ENCODE data around the gene NCLN. TPM values are rescaled to one million over a fixed set of nuclear protein-coding genes. Genes with fewer than 3 reads are reported as not detected.

The NCLN gene
- total RNA-seq, 3 donors from 2014 or later: 21.1 to 34.7 (median 25.3) TPM

GRCh38 chr19:3175781-3176714, 9.7 kb upstream of the NCLN start:
- H3K4me1 ChIP-seq: no peaks in the 10 kb centered on the region
- no peaks in the 10 kb centered on the region for H3K27me3 ChIP-seq
- no peaks in the 10 kb centered on the region for H3K36me3 ChIP-seq
- no peaks in the 10 kb centered on the region for H3K9me3 ChIP-seq
- peak in 1 of 2 donors; percentile 55 for DNase-seq (ENCODE audit: low spot score in 2 of 2)
- peak overlapping the region; percentile 38 to 41 for H3K27ac ChIP-seq
- no peak overlapping the region for H3K4me3 ChIP-seq
- intact Hi-C loops (cut with DNase I; ENCODE audit: low total_unique reads): no loop called here
- TF ChIP-seq POLR2A (IDR thresholded peaks at IDR 0.05) (no peak), POLR2AphosphoS5 (IDR thresholded peaks at IDR 0.05) (no peak)
- TF ChIP-seq, protein P1, sequence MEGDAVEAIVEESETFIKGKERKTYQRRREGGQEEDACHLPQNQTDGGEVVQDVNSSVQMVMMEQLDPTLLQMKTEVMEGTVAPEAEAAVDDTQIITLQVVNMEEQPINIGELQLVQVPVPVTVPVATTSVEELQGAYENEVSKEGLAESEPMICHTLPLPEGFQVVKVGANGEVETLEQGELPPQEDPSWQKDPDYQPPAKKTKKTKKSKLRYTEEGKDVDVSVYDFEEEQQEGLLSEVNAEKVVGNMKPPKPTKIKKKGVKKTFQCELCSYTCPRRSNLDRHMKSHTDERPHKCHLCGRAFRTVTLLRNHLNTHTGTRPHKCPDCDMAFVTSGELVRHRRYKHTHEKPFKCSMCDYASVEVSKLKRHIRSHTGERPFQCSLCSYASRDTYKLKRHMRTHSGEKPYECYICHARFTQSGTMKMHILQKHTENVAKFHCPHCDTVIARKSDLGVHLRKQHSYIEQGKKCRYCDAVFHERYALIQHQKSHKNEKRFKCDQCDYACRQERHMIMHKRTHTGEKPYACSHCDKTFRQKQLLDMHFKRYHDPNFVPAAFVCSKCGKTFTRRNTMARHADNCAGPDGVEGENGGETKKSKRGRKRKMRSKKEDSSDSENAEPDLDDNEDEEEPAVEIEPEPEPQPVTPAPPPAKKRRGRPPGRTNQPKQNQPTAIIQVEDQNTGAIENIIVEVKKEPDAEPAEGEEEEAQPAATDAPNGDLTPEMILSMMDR (IDR thresholded peaks at IDR 0.05): no peak

GRCh38 chr19:3176715-3177501, 8.8 kb upstream of the NCLN start:
- H3K9me3 ChIP-seq: no peaks in the 10 kb centered on the region
- intact Hi-C loops (cut with DNase I; ENCODE audit: low total_unique reads): no loop called here
- no peaks in the 10 kb centered on the region for H3K27me3 ChIP-seq
- TF ChIP-seq POLR2AphosphoS5 (IDR thresholded peaks at IDR 0.05) (no peak), POLR2A (IDR thresholded peaks at IDR 0.05) (no peak)
- TF ChIP-seq, protein P1 (IDR thresholded peaks at IDR 0.05): no peak
- no peaks in the 10 kb centered on the region for H3K36me3 ChIP-seq
- DNase-seq (ENCODE audit: low spot score in 2 of 2): no peak
- peak overlapping the region; percentile 38 to 41 for H3K27ac ChIP-seq
- H3K4me3 ChIP-seq: no peak overlapping the region
- no peaks in the 10 kb centered on the region for H3K4me1 ChIP-seq

- intact Hi-C loops (cut with DNase I; ENCODE audit: low total_unique reads): no loop called here
- no peaks in the 10 kb centered on the region for H3K27me3 ChIP-seq
- peak within 1 kb of the TSS; percentile 17 to 51 (median 28) for H3K4me3 ChIP-seq
- H3K27ac ChIP-seq: peak within 1 kb of the TSS in 1 of 2 donors; percentile 20
- DNase-seq (ENCODE audit: low spot score in 2 of 2): no peak
- no peaks in the 10 kb centered on the region for H3K9me3 ChIP-seq
- H3K36me3 ChIP-seq: no peaks in the 10 kb centered on the region
- TF ChIP-seq, protein P1 (IDR thresholded peaks at IDR 0.05): no peak
- no peak for TF ChIP-seq POLR2A (IDR thresholded peaks at IDR 0.05)
- no peak for TF ChIP-seq POLR2AphosphoS5 (IDR thresholded peaks at IDR 0.05)
- no peaks in the 10 kb centered on the region for H3K4me1 ChIP-seq
Observed at GRCh38 chr19:3178377-3178972, 7.3 kb upstream of the NCLN start, which contains the start of gene S1PR4. TSS of gene S1PR4 (plus strand) at chr19:3178769. CDS start at chr19:3178793, 24 bp downstream.

DNA sequence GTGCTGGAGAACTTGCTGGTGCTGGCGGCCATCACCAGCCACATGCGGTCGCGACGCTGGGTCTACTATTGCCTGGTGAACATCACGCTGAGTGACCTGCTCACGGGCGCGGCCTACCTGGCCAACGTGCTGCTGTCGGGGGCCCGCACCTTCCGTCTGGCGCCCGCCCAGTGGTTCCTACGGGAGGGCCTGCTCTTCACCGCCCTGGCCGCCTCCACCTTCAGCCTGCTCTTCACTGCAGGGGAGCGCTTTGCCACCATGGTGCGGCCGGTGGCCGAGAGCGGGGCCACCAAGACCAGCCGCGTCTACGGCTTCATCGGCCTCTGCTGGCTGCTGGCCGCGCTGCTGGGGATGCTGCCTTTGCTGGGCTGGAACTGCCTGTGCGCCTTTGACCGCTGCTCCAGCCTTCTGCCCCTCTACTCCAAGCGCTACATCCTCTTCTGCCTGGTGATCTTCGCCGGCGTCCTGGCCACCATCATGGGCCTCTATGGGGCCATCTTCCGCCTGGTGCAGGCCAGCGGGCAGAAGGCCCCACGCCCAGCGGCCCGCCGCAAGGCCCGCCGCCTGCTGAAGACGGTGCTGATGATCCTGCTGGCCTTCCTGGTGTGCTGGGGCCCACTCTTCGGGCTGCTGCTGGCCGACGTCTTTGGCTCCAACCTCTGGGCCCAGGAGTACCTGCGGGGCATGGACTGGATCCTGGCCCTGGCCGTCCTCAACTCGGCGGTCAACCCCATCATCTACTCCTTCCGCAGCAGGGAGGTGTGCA, 6.6 kb upstream of the NCLN start:
- Histone ChIP-seq H3K9me3 (no peaks in the 10 kb centered on the region), H3K4me1 (no peaks in the 10 kb centered on the region), H3K36me3 (no peaks in the 10 kb centered on the region), H3K27me3 (no peaks in the 10 kb centered on the region), H3K4me3 (peak overlapping the region; percentile 17 to 51 (median 28)), H3K27ac (peak overlapping the region in 1 of 2 donors; percentile 20)
- no peak for DNase-seq (ENCODE audit: low spot score in 2 of 2)
- intact Hi-C loops (cut with DNase I; ENCODE audit: low total_unique reads): no loop called here
- TF ChIP-seq, protein P1 (IDR thresholded peaks at IDR 0.05): no peak
- no peak for TF ChIP-seq POLR2AphosphoS5 (IDR thresholded peaks at IDR 0.05)
- TF ChIP-seq POLR2A (IDR thresholded peaks at IDR 0.05): no peak
